ENCODE measurements around the gene RPS6KA4. TPM values are rescaled to one million over a fixed set of nuclear protein-coding genes. Genes with fewer than 3 reads are reported as not detected.

The RPS6KA4 gene
- total RNA-seq, 6 donors from 2014 or later: 16.3 to 93.2 (median 46.7) TPM

GRCh38 chr11:64379160-64379559 lies 20.2 kb downstream of the RPS6KA4 start:
- H3K4me1 ChIP-seq: peaks cover 0 to 2% (median 0%) of the 10 kb centered on the region in 4 donors
- H3K4me3 ChIP-seq: no peak overlapping the region
- WGBS, 2 donors: 80 to 86% methylated on average over 13 to 15 of the region's 15 CpGs
- H3K36me3 ChIP-seq: no peaks in the 10 kb centered on the region
- TF ChIP-seq POLR2AphosphoS5 (IDR thresholded peaks at IDR 0.05): no peak
- ATAC-seq (ENCODE audit: low FRiP score in 2 of 2) (no peak), DNase-seq (no peak)
- H3K9me3 ChIP-seq: no peaks in the 10 kb centered on the region
- no peaks in the 10 kb centered on the region for H3K27me3 ChIP-seq
- no peak overlapping the region for H3K27ac ChIP-seq

GRCh38 chr11:64379817-64380709 lies 21.1 kb downstream of the RPS6KA4 start:
- H3K4me3 ChIP-seq: no peak overlapping the region
- TF ChIP-seq CTCF (IDR thresholded peaks at IDR 0.05): no peak
- TF ChIP-seq POLR2A (IDR thresholded peaks at IDR 0.05): no peak
- TF ChIP-seq POLR2AphosphoS5 (IDR thresholded peaks at IDR 0.05): no peak
- no peak for TF ChIP-seq EP300 (IDR thresholded peaks at IDR 0.05)
- no peak for DNase-seq
- peaks cover 0 to 3% (median 2%) of the 10 kb centered on the region in 4 donors for H3K4me1 ChIP-seq
- ATAC-seq (ENCODE audit: low FRiP score in 2 of 2): no peak
- WGBS, 2 donors: 68 to 73% methylated on average over 33 to 35 of the region's 35 CpGs
- H3K9me3 ChIP-seq: no peaks in the 10 kb centered on the region
- H3K36me3 ChIP-seq: no peaks in the 10 kb centered on the region
- no peak overlapping the region for H3K27ac ChIP-seq
- H3K27me3 ChIP-seq: no peaks in the 10 kb centered on the region

GRCh38 chr11:64381350-64381749 lies 22.4 kb downstream of the RPS6KA4 start:
- WGBS, 2 donors: 66 to 71% methylated on average over 6 of the region's 6 CpGs
- Histone ChIP-seq H3K4me3 (no peak overlapping the region), H3K9me3 (no peaks in the 10 kb centered on the region), H3K27ac (no peak overlapping the region), H3K36me3 (no peaks in the 10 kb centered on the region), H3K27me3 (no peaks in the 10 kb centered on the region), H3K4me1 (peaks cover 0 to 14% (median 6%) of the 10 kb centered on the region in 4 donors)
- TF ChIP-seq POLR2A (IDR thresholded peaks at IDR 0.05) (no peak), CTCF (IDR thresholded peaks at IDR 0.05) (no peak), POLR2AphosphoS5 (IDR thresholded peaks at IDR 0.05) (no peak), EP300 (IDR thresholded peaks at IDR 0.05) (no peak)
- DNase-seq: no peak
- ATAC-seq (ENCODE audit: low FRiP score in 2 of 2): no peak

GRCh38 chr11:64382047-64382446 lies 23.1 kb downstream of the RPS6KA4 start:
- H3K27me3 ChIP-seq: no peaks in the 10 kb centered on the region
- DNase-seq (no peak), ATAC-seq (ENCODE audit: low FRiP score in 2 of 2) (no peak)
- no peak overlapping the region for H3K27ac ChIP-seq
- no peaks in the 10 kb centered on the region for H3K36me3 ChIP-seq
- 75 to 78% methylated on average over 6 of the region's 6 CpGs for WGBS, 2 donors
- H3K4me3 ChIP-seq: no peak overlapping the region
- no peaks in the 10 kb centered on the region for H3K9me3 ChIP-seq
- peaks cover 0 to 15% (median 6%) of the 10 kb centered on the region in 4 donors for H3K4me1 ChIP-seq
- TF ChIP-seq POLR2A (IDR thresholded peaks at IDR 0.05) (no peak), CTCF (IDR thresholded peaks at IDR 0.05) (no peak), POLR2AphosphoS5 (IDR thresholded peaks at IDR 0.05) (no peak), EP300 (IDR thresholded peaks at IDR 0.05) (no peak)

- ATAC-seq (ENCODE audit: low FRiP score in 2 of 2) (no peak), DNase-seq (no peak)
- WGBS, 2 donors: 83 to 86% methylated on average over 8 of the region's 8 CpGs
- TF ChIP-seq POLR2AphosphoS5 (IDR thresholded peaks at IDR 0.05) (no peak), POLR2A (IDR thresholded peaks at IDR 0.05) (no peak), EP300 (IDR thresholded peaks at IDR 0.05) (no peak), CTCF (IDR thresholded peaks at IDR 0.05) (no peak)
- Histone ChIP-seq H3K9me3 (no peaks in the 10 kb centered on the region), H3K36me3 (no peaks in the 10 kb centered on the region), H3K4me1 (peaks cover 0 to 15% (median 6%) of the 10 kb centered on the region in 4 donors), H3K27me3 (no peaks in the 10 kb centered on the region), H3K4me3 (no peak overlapping the region), H3K27ac (no peak overlapping the region)
Observed at GRCh38 chr11:64382586-64382985, 23.6 kb downstream of the RPS6KA4 start.
